Activated naive CD4-positive, alpha-beta T cell treated with anti-CD3 and anti-CD28 coated beads, Interleukin-2, amount 50 U/mL, for 72 hours (primary cell): ENCODE data around the gene KNOP1. TPM values are rescaled to one million over a fixed set of nuclear protein-coding genes. Genes with fewer than 3 reads are reported as not detected.
"Not testable (repeated sequence)": the region's sequence is repeated elsewhere in the genome, so short reads cannot be mapped to it uniquely, and the experiment has no call there.

ENCODE experiments used
- ATAC-seq, 2 donors: fragments of 150-1000 bp; cut with Tn5 transposase; 2 replicates each; pipeline ENCODE4 v1.10.0; 2021; ENCODE audit warnings: mild to moderate bottlenecking in 2 of 2, moderate library complexity in 2 of 2
- DNase-seq, 2 donors: peaks; one replicate each; pipeline ENCODE4 v3.0.0; 2021 to 2022; ENCODE audit warnings: low spot score in 2 of 2
- H3K27ac Mint-ChIP-seq, 2 donors: one replicate each; pipeline ENCODE4 v1.8.0; 2022; ENCODE audit warnings: mild to moderate bottlenecking in 2 of 2, mixed read lengths in 2 of 2
- H3K36me3 Mint-ChIP-seq, 2 donors: one replicate each; pipeline ENCODE4 v1.8.0; 2022; ENCODE audit warnings: mixed read lengths in 2 of 2
- H3K9me3 Mint-ChIP-seq, 2 donors: one replicate each; pipeline ENCODE4 v1.8.0; 2022; ENCODE audit warnings: mixed read lengths in 2 of 2
- total RNA-seq, 2 donors: library from RNA; stranded (reverse); gene quantifications; one replicate each; pipeline ENCODE4 v1.2.3, GENCODE V29; 2022

The KNOP1 gene
- total RNA-seq, 2 donors from 2014 or later, result 18.7 to 23.6 TPM

DNA sequence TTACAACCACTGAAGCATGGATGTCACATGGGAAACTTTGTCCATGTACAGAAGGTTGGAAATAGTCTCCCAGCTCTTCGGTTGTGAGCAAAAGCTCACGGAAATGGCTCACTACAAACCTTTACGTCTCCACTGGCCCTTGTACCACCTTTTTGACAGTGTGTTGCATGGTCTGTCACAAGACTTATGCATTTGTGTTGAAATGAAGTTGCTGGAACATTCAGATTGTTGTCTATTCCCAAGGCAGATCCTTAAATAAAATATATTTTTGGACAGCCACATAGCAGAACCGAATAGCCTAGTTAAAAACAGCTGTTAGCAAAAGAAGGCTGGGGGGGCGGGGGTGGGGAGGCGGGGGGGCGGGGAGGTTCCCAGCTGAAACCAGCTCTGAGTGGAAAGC is 39.2 kb downstream of the KNOP1 start:
- DNase-seq (no peak), ATAC-seq (no peak)
- Mint-ChIP-seq H3K27ac (no peak overlapping the region), H3K36me3 (peaks cover 11 to 22% of the 10 kb centered on the region in 2 donors), H3K9me3 (peaks cover 0 to 5% of the 10 kb centered on the region in 2 donors)

DNA sequence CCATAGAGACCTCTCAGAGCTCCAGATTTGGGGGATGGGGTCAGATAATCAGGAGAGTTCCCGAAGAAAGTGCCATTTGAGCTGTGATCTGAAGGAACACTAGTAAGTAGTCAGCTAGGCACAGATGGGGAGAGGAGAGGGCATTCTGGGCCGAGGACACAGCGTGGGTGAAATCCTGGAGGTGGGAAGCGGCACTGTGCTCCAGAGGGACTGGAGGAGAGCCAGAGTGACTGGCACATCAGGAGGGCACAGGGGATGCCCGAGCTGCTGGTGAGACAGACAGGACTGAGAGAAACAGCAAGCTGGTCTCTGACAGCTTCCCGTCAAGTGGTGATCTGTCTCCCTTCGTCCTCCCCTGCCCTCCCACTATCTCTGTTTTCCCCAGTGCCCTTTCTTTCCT is 40.6 kb downstream of the KNOP1 start:
- DNase-seq (no peak), ATAC-seq (no peak)
- H3K36me3 Mint-ChIP-seq, result peaks cover 4 to 11% of the 10 kb centered on the region in 2 donors
- H3K9me3 Mint-ChIP-seq, result no peaks in the 10 kb centered on the region
- peak overlapping the region in 1 of 2 donors; percentile 74 for H3K27ac Mint-ChIP-seq

DNA sequence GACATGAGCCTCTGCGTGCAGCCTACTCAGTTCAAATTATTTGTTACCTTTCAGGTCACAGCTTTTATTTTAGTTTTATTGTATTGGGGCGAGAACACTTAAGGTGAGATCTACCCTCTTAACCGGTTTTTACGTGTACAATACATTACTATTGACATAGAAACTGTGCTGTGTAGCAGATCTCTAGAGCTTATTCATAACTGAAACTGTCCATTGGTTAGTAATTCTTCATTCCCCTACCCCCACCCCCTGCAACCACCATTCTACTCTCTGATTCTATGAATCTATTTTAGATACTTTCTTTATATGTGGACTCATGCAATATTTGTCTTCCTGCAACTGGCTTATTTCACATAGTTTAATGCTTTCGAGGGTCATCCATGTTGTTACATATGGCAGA is 43.5 kb downstream of the KNOP1 start:
- Mint-ChIP-seq H3K27ac (no peak overlapping the region), H3K9me3 (no peaks in the 10 kb centered on the region), H3K36me3 (peaks cover under 1 to 11% of the 10 kb centered on the region in 2 donors)
- DNase-seq (no peak), ATAC-seq (peak; percentile 33 to 70)

DNA sequence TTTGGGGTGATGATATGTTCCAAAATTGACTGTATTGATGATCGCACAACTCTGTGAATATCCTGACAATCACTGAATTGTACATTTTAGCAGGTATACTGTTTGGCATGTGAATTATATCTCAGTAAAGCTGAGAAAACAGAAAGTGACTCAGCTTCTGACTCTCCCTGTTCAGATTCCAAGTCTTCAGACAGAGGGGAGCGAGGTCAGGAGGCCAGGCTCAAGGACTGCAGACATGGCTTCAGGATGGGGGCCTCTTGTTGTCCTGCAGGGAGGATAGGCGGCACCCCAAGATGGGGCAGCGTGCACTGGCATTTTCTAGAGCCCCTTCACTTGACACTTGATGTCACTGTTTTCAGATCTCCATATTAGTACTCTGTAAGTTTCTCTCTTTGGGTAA is 45.6 kb downstream of the KNOP1 start:
- Mint-ChIP-seq H3K36me3 (peaks cover 8 to 11% of the 10 kb centered on the region in 2 donors), H3K9me3 (no peaks in the 10 kb centered on the region), H3K27ac (no peak overlapping the region)
- no peak for ATAC-seq
- no peak for DNase-seq

DNA sequence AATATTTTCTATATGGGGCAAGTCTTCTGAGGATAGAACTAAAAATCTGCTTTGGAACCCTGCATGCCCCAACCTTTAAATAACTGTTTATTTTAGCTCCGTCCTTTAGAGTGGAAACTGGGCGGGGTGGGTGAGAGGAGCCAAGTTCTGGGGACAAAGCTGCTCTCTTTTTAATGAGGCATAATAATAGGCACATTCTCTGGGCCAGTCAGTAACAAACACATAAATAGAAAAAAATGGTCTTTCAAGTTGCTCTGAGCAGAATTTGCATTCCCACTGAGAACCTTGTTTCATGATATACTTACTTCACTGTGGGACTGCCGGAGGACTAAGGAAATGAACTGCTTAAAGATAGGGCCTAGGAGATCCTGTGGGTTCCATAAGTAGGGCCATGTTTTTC is 51.5 kb downstream of the KNOP1 start:
- no peak for ATAC-seq
- peaks cover 0 to 10% of the 10 kb centered on the region in 2 donors for H3K9me3 Mint-ChIP-seq

DNA sequence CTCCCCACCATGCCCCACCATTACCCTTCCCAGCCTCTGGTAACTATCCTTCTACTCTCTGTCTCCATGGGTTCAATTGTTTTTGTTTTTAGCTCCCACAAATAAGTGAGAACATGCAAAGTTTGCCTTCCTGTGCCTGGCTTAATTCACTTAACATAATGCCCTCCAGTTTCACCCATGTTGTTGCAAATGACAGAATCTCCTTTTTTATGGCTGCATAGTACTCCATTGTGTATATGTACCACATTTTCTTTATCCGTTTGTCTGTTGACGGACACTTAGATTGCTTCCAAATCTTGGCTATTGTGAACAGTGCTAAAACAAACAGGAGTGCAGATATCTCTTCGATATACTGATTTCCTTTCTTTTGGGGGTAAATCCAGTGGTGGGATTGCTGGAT is 52.7 kb downstream of the KNOP1 start:
- DNase-seq, ATAC-seq: not testable (repeated sequence)
- peaks cover 16 to 35% of the 10 kb centered on the region in 2 donors for H3K36me3 Mint-ChIP-seq
- H3K27ac Mint-ChIP-seq, result peak overlapping the region in 1 of 2 donors; percentile 9
- peaks cover 0 to 10% of the 10 kb centered on the region in 2 donors for H3K9me3 Mint-ChIP-seq

More for the DNA sequence above, 51.5 kb downstream of the KNOP1 start:
- Mint-ChIP-seq H3K36me3 (peaks cover 16 to 31% of the 10 kb centered on the region in 2 donors), H3K27ac (no peak overlapping the region)
- DNase-seq, result no peak

DNA sequence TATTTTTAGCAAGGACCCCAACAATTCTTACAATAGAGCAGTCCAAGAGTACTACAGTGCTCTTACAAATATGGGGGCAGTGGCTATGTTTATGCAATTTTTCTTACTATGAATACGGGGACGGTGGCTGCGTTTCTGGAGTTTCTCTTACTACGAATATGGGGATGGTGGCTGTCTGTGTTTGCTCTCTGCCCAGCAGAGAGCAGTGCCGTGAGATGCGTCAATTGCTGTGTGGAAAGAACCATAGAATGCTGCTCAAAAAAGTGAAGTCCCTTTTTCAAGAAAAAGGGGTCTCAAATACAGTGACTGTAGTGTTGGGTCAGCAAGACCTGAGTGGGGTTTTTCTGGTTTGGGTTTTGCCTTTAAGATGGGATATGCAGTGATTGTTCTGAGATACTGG is 53.9 kb downstream of the KNOP1 start:
- Mint-ChIP-seq H3K27ac (no peak overlapping the region), H3K36me3 (peaks cover 12 to 35% of the 10 kb centered on the region in 2 donors), H3K9me3 (peaks cover 0 to 10% of the 10 kb centered on the region in 2 donors)
- no peak for DNase-seq
- ATAC-seq, result no peak

DNA sequence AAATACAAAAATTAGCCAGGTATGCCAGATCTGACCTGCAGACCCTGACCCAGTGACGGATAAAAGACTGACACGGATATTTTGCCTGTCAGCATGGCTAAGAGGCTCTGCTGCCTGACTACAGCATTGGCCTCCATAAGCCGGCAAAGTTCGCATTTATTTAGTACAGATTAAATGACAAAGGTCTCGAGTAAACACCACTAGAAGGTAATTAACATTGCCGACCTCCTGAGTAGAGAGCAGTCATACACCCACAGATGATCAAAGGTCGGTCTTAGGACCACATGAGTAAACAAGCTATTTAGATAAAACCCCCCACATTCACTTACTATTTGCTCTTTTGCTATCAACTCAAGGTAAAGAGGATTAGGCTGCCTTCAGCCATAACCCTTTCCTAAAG is 55.7 kb downstream of the KNOP1 start:
- H3K36me3 Mint-ChIP-seq, result peaks cover 12 to 35% of the 10 kb centered on the region in 2 donors
- H3K9me3 Mint-ChIP-seq, result peaks cover 0 to 10% of the 10 kb centered on the region in 2 donors
- DNase-seq (no peak), ATAC-seq (no peak)
- H3K27ac Mint-ChIP-seq, result no peak overlapping the region

DNA sequence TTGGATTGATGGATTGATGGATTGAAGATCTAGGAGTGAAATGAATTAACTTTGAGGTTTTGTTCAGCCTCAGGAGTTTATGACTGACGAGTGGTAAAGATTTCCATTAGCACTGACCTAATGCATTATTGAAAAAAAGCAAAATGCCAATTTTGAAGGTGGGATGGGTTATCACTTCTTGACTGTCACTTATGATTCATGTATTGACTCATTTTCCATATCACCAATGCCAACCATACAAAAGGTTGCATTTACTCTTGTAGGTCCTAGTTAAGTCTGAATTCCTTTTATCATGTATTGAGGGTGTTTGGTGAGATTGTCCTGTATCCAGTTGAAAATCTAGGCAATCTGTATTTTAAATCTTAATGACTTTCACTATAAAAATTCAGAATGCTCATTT is 57.6 kb downstream of the KNOP1 start:
- H3K27ac Mint-ChIP-seq, result no peak overlapping the region

DNA sequence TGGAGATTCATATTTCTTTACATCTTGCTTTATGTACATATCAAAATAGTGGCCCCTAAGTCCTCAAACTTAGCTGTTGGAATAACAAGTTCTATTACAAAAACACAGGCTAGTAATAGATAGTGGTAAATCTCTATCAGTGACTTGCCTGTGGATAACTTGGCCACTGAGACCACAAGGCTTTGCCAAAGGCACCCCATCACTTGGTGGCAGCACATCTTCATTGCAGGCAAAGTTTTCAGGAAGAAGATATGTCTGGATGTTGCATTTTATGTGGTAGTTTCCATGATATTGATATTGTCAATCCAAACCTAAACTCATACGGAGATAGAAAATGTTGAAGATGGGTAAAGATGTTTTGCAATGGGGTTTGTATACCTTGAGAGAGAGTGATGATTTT is 58.5 kb downstream of the KNOP1 start:
- no peak for DNase-seq
- Mint-ChIP-seq H3K27ac (no peak overlapping the region), H3K9me3 (peaks cover 0 to 4% of the 10 kb centered on the region in 2 donors), H3K36me3 (peaks cover 13 to 24% of the 10 kb centered on the region in 2 donors)
- ATAC-seq, result no peak

More for the DNA sequence above, 57.6 kb downstream of the KNOP1 start:
- H3K9me3 Mint-ChIP-seq, result peaks cover 0 to 8% of the 10 kb centered on the region in 2 donors
- H3K36me3 Mint-ChIP-seq, result peaks cover 13 to 30% of the 10 kb centered on the region in 2 donors
- peak; percentile 84 to 88 for ATAC-seq
- DNase-seq, result no peak

DNA sequence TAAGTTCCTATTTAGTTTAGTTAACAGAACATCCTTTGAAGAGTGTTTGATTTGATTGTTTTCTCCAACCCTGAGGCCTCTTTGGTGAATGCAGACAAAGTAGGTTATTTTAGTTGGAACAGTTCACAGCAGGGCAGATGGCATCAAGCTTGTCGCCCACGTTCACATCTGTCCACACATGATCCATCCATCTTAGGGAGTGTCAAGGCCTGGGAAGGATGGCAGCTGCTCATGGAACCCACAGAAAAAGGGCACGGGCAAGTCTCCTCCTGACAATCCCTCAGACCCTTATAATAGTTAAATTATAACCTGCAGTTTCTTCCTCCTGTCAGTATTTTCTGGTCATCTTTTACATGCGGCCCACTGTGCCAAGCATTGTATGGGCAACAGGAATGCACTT is 60.2 kb downstream of the KNOP1 start:
- Mint-ChIP-seq H3K36me3 (peaks cover 10 to 15% of the 10 kb centered on the region in 2 donors), H3K27ac (peak overlapping the region in 1 of 2 donors; percentile 19), H3K9me3 (peaks cover 0 to 4% of the 10 kb centered on the region in 2 donors)
- DNase-seq, result no peak
- ATAC-seq, result no peak

DNA sequence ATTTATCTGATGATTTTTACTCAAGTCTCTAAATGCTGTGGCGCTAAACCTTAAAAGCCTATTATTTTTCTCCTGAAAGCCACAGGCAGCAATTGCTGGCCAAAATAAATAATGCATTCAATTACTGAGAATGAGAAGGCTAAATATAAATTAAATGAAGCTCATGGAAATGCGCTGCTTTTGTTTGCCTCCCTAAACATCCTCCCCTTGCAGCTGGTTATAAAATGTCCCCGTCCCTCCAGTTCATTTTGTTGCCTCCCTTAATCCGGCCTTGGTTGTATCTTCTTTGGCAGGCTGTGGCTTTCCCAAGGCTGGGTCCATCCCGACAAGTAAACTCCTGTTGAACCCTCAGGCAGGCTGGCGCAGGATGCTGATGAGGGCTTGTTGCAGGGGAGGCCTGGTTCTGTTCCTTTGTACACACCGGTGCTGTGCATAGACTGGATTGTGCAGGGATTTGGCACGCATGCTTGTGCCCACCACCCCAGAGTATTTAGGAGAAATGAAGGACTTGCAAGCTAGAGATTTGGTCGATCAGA is 62.7 kb downstream of the KNOP1 start:
- DNase-seq, result no peak
- Mint-ChIP-seq H3K27ac (no peak overlapping the region), H3K36me3 (peaks cover 4 to 14% of the 10 kb centered on the region in 2 donors), H3K9me3 (no peaks in the 10 kb centered on the region)
- ATAC-seq, result no peak

DNA sequence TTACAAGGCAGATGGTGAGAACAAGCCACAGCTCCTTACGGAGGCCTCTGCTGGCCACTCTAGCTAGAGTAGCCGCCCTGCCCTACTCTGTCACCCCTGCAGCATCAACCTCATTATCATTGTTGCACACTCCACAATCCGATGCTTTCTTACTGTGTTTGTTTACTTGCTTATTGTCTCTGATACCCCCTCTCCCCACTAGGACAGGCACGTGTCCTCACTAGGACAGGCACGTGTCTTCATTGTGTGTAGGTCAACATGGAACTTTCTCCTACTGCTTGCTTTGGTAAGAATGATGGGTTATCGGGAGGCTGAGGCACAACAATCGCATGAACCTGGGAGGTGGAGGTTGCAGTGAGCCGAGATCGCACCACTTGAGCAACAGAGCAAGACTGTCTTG is 63.9 kb downstream of the KNOP1 start:
- H3K27ac Mint-ChIP-seq, result no peak overlapping the region
- DNase-seq, result no peak
- no peak for ATAC-seq
- H3K36me3 Mint-ChIP-seq, result peaks cover 4 to 14% of the 10 kb centered on the region in 2 donors
- no peaks in the 10 kb centered on the region for H3K9me3 Mint-ChIP-seq

Other genes with a start within 250 kb of the KNOP1 start
- 10 to 100 TPM; 16.8 to 29.6 TPM for gene GDE1, start 196.1 kb downstream of the KNOP1 start, total RNA-seq
- 10 to 100 TPM; 29.3 to 49.7 TPM for gene CCP110, start 194.3 kb downstream of the KNOP1 start, total RNA-seq
- 10 to 100 TPM; 47.5 to 49.0 TPM for gene VPS35L, start 162.5 kb downstream of the KNOP1 start, total RNA-seq
- gene IQCK, start within 50 bp of the KNOP1 start, total RNA-seq, result 1 to 10 TPM; 2.3 TPM
- gene GPRC5B, start 166.6 kb upstream of the KNOP1 start, total RNA-seq, result under 1 TPM; 0.37 to 0.59 TPM